Measurements from ENCODE around the gene FBXL7.
"Not testable (repeated sequence)": the region's sequence is repeated elsewhere in the genome, so short reads cannot be mapped to it uniquely, and the experiment has no call there.

Gene FBXL7

GRCh38 chr5:15858326-15858725 lies 358.3 kb downstream of the FBXL7 start:
- H3K4me3 ChIP-seq (ENCODE audit: low read depth, low read length): no peak overlapping the region
- no peak for DNase-seq (ENCODE audit: low read depth)
- TF ChIP-seq POLR2A (IDR thresholded peaks at IDR 0.05; ENCODE audit: extremely low read depth, insufficient read length) (no peak), MYC (IDR thresholded peaks at IDR 0.05; ENCODE audit: low read depth, low read length) (no peak)
- TF ChIP-seq, protein P1, sequence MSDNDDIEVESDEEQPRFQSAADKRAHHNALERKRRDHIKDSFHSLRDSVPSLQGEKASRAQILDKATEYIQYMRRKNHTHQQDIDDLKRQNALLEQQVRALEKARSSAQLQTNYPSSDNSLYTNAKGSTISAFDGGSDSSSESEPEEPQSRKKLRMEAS (IDR thresholded peaks at IDR 0.05; ENCODE audit: low read depth, low read length): no peak
- TF ChIP-seq, protein P2, sequence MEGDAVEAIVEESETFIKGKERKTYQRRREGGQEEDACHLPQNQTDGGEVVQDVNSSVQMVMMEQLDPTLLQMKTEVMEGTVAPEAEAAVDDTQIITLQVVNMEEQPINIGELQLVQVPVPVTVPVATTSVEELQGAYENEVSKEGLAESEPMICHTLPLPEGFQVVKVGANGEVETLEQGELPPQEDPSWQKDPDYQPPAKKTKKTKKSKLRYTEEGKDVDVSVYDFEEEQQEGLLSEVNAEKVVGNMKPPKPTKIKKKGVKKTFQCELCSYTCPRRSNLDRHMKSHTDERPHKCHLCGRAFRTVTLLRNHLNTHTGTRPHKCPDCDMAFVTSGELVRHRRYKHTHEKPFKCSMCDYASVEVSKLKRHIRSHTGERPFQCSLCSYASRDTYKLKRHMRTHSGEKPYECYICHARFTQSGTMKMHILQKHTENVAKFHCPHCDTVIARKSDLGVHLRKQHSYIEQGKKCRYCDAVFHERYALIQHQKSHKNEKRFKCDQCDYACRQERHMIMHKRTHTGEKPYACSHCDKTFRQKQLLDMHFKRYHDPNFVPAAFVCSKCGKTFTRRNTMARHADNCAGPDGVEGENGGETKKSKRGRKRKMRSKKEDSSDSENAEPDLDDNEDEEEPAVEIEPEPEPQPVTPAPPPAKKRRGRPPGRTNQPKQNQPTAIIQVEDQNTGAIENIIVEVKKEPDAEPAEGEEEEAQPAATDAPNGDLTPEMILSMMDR (IDR thresholded peaks at IDR 0.05; ENCODE audit: low read depth, low read length): no peak

- H3K4me3 ChIP-seq (ENCODE audit: low read depth, low read length): no peak overlapping the region
- no peak for DNase-seq (ENCODE audit: low read depth)
- TF ChIP-seq, protein P1 (IDR thresholded peaks at IDR 0.05; ENCODE audit: low read depth, low read length): no peak
- TF ChIP-seq POLR2A (IDR thresholded peaks at IDR 0.05; ENCODE audit: extremely low read depth, insufficient read length) (no peak), MYC (IDR thresholded peaks at IDR 0.05; ENCODE audit: low read depth, low read length) (no peak)
- TF ChIP-seq, protein P2 (IDR thresholded peaks at IDR 0.05; ENCODE audit: low read depth, low read length): no peak
These were observed 364.7 kb downstream of the FBXL7 start for GRCh38 chr5:15864536-15865215.

GRCh38 chr5:15872259-15872658 lies 372.3 kb downstream of the FBXL7 start:
- H3K4me3 ChIP-seq (ENCODE audit: low read depth, low read length); DNase-seq (ENCODE audit: low read depth): not testable (repeated sequence)

DNA sequence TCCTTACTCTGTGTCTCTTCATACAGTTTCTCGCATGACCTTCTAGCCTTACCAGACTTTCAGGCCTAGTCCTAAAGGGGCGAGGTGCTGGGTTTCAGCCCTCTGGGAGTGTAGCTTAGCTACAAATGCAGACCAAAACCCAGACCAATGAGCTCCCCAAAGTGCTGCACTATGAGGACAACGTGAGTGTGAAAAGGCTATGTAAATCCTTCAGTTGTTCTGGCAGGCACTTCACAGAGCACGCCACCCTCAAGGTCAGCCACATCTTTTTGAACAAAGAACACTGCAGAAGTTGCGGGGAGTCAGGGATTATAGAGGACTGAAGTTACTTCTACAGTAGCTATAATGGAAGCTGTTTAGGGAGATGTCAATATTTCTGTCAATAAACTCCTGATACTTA lies 377.9 kb downstream of the FBXL7 start:
- TF ChIP-seq, protein P2 (IDR thresholded peaks at IDR 0.05; ENCODE audit: low read depth, low read length): no peak
- TF ChIP-seq, protein P1 (IDR thresholded peaks at IDR 0.05; ENCODE audit: low read depth, low read length): no peak
- TF ChIP-seq MYC (IDR thresholded peaks at IDR 0.05; ENCODE audit: low read depth, low read length) (no peak), POLR2A (IDR thresholded peaks at IDR 0.05; ENCODE audit: extremely low read depth, insufficient read length) (no peak)
- H3K4me3 ChIP-seq (ENCODE audit: low read depth, low read length): no peak overlapping the region
- no peak for DNase-seq (ENCODE audit: low read depth)

DNA sequence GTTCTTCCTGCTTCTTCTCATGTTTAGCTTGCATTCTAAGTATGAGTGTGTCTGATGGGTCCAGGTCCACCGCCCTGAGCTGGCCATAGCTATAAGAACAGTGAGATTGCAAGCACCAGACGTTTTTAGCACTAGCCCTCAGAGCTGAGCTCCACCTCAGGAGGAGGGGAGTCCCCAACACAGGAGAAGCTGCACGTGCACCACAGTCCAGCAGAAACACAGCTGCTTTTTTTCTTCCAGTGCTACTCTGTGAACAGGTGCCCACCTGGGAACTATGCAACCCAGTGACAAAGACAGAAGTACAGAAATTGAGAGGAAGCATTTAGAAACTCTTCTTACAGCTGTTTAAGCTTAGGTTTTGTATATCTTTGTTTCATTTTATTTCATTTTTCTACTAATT lies 380.2 kb downstream of the FBXL7 start:
- TF ChIP-seq MYC (IDR thresholded peaks at IDR 0.05; ENCODE audit: low read depth, low read length): no peak
- no peak for TF ChIP-seq POLR2A (IDR thresholded peaks at IDR 0.05; ENCODE audit: extremely low read depth, insufficient read length)
- TF ChIP-seq, protein P2 (IDR thresholded peaks at IDR 0.05; ENCODE audit: low read depth, low read length): no peak
- TF ChIP-seq, protein P1 (IDR thresholded peaks at IDR 0.05; ENCODE audit: low read depth, low read length): no peak
- DNase-seq (ENCODE audit: low read depth): no peak
- no peak overlapping the region for H3K4me3 ChIP-seq (ENCODE audit: low read depth, low read length)

DNA sequence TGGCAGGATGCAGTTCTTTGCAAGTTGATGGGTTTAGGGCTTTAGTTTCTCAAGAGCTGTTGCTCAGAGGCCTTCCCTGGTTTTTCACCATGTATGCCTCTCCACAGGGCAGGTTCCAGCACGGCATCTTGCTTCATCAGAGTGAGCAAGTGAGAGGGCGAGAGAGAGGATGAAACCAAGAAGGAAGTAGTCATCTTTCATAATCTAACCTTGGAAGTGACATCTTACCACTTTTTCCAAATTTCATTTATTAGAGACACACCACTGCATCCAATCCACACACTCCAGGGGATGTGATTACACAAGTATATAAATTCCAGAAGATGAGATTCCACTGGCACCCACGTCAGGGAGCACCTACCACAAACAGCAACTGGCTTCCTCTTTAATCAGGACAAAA lies 385.2 kb downstream of the FBXL7 start:
- TF ChIP-seq POLR2A (IDR thresholded peaks at IDR 0.05; ENCODE audit: extremely low read depth, insufficient read length): no peak
- TF ChIP-seq MYC (IDR thresholded peaks at IDR 0.05; ENCODE audit: low read depth, low read length): no peak
- TF ChIP-seq, protein P1 (IDR thresholded peaks at IDR 0.05; ENCODE audit: low read depth, low read length): no peak
- TF ChIP-seq, protein P2 (IDR thresholded peaks at IDR 0.05; ENCODE audit: low read depth, low read length): no peak
- H3K4me3 ChIP-seq (ENCODE audit: low read depth, low read length): no peak overlapping the region
- DNase-seq (ENCODE audit: low read depth): no peak

Data from NB4 (cell line).